Measurements from ENCODE around the gene C12orf56.
"Not testable (repeated sequence)": the region's sequence is repeated elsewhere in the genome, so short reads cannot be mapped to it uniquely, and the experiment has no call there.

C12orf56 gene

DNA sequence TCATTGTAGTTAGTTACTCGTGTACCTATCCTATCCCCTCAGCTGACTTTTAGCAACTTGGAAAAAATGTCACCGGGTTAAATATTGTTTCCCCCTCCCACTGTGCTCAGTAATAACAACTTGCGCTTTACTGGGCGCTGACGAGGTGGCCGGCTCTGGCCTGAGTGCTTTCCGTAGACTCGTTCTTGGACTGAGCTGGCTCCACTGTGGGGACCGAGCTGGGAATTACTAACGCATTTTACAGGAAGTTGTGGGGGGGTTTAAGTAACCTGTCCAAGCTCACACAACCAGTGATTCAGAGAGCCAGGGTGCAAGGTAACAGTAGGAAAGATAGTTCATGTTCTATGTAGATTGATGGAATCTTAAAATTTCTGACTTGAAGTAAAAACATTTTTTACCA, 86.0 kb downstream of the C12orf56 start:
- TF ChIP-seq, protein P1, sequence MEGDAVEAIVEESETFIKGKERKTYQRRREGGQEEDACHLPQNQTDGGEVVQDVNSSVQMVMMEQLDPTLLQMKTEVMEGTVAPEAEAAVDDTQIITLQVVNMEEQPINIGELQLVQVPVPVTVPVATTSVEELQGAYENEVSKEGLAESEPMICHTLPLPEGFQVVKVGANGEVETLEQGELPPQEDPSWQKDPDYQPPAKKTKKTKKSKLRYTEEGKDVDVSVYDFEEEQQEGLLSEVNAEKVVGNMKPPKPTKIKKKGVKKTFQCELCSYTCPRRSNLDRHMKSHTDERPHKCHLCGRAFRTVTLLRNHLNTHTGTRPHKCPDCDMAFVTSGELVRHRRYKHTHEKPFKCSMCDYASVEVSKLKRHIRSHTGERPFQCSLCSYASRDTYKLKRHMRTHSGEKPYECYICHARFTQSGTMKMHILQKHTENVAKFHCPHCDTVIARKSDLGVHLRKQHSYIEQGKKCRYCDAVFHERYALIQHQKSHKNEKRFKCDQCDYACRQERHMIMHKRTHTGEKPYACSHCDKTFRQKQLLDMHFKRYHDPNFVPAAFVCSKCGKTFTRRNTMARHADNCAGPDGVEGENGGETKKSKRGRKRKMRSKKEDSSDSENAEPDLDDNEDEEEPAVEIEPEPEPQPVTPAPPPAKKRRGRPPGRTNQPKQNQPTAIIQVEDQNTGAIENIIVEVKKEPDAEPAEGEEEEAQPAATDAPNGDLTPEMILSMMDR (IDR thresholded peaks at IDR 0.05; ENCODE audit: insufficient read depth, missing control alignments): no peak
- DNase-seq (ENCODE audit: insufficient read length, low spot score) (no peak), FAIRE-seq (peak; percentile 32)

DNA sequence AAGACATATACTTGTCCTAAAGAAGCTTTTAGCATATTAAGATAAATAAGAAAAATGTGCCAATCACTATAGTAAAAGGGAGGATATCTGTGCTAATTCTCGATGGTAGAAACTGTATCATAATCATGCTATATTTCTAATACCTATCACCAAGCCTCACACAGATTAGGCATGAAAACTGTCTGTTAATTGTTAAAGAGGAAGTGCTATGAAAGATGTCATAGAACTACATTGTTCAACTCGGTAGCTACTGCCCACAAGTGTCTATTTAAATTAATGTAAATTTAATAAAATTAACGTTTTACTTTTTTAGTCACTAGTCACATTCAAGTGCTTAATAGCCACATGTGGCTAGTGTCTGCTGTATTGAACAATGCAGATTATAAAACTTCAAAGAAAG, 90.9 kb downstream of the C12orf56 start:
- FAIRE-seq (no peak), DNase-seq (ENCODE audit: insufficient read length, low spot score) (no peak)
- TF ChIP-seq, protein P1 (IDR thresholded peaks at IDR 0.05; ENCODE audit: insufficient read depth, missing control alignments): no peak

- TF ChIP-seq, protein P1 (IDR thresholded peaks at IDR 0.05; ENCODE audit: insufficient read depth, missing control alignments): no peak
- DNase-seq (ENCODE audit: insufficient read length, low spot score): no peak
- no peak for FAIRE-seq
These were observed 94.3 kb downstream of the C12orf56 start for GRCh38 chr12:64296301-64296700.

DNA sequence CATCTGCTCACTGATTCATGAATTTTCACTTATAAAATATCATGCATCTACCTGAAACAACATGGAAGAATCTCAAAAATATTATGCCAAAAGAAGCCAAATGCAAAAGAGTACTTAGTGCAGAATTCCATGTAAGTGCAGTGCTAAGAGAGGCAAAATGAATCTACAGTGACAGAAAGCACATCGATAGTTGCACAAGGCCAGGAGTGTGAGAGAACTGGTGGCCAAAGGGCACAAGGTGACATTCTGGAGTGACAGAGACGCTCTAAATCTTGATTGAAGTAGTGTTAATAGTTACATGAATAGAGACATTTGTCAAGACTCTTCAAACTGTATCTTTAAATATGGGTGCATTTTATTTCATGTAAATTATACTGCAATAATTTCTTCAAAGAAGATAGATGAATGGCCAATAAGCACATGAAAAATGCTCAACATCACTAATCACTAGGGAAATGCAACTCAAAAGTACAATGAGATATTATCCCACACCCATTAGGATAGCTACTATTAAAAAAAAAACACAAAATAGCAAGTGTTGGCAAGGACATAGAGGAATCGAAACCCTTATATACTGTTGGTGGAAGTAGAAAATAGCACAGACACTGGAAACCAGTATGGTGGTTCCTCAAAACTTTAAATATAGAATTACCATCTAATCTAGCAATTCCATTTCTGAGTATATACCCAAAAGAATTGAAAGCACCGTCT, 96.7 kb downstream of the C12orf56 start:
- TF ChIP-seq, protein P1 (IDR thresholded peaks at IDR 0.05; ENCODE audit: insufficient read depth, missing control alignments): no peak
- DNase-seq (ENCODE audit: insufficient read length, low spot score): no peak
- no peak for FAIRE-seq

DNA sequence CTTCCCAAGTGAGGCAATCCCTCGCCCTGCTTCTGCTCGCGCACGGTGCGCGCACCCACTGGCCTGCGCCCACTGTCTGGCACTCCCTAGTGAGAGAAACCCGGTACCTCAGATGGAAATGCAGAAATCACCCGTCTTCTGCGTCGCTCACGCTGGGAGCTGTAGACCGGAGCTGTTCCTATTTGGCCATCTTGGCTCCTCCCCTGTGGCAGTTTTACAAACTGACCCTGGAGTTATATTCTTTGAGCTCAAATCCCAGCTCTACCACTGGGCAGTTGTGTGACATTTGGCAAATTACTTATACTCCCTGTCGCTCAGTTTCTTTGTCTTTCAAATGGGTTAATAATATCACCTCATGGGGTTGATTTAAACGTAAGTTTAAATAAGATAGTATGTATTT, 97.4 kb downstream of the C12orf56 start:
- not testable (repeated sequence) for DNase-seq (ENCODE audit: insufficient read length, low spot score); FAIRE-seq

DNA sequence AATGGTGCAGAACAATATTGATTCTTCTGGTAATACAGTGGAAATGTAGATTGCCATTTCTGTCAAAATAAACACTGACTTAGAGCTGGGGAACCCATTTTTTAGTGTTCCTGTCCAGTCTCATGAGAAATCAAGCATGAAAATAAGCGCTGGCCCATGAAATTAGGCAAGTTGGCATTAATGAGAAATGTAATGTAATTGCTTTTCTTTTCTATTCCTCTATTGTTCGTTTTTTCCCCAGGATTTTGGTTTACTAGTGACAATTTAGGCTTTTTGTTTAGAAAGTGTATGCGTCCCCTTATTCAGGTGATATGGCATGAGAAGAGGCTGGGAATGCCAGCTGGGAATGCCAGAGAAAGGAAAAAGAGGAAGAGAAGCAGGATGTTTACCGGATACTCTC, 104.0 kb downstream of the C12orf56 start:
- TF ChIP-seq, protein P1 (IDR thresholded peaks at IDR 0.05; ENCODE audit: insufficient read depth, missing control alignments): no peak
- FAIRE-seq: no peak

DNA sequence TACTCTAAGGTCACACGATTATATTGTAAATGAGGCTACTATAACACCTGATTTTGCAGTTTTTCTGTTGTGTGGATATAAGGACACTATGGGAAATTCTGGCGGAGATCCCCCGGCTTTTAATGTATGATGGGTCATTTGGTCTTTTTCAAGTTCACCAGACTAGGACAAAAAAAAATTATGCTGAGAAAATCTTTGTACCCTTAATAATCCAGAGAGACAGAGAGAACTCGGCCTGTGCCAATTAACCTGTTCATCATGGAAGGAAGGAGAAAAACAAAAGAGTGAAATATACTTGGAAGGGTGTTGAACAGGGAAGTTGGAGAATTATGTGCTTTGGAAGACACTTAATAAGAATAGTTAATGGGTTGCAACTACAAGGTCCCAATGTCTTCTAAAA, 106.3 kb downstream of the C12orf56 start:
- FAIRE-seq (no peak), DNase-seq (ENCODE audit: insufficient read length, low spot score) (no peak)
- TF ChIP-seq, protein P1 (IDR thresholded peaks at IDR 0.05; ENCODE audit: insufficient read depth, missing control alignments): no peak

More for the DNA sequence above, 104.0 kb downstream of the C12orf56 start:
- DNase-seq (ENCODE audit: insufficient read length, low spot score): no peak

Measured in D721Med (cell line).